AG04449 (cell line): ENCODE measurements around the gene HTR4.

Experiments used
- CTCF ChIA-PET: fragments of 350-600 bp; formaldehyde crosslinking; extraction: SDS; loops from one replicate; lab custom pipeline; 2021; ENCODE audit warnings: antibody characterized with exemption; lab: Yijun Ruan, JAX
- POLR2A ChIA-PET: fragments of 400-600, 350-600 bp; formaldehyde crosslinking; extraction: SDS; loops from one replicate; lab custom pipeline; 2020; ENCODE audit warnings: antibody characterized with exemption, inconsistent platforms; lab: Yijun Ruan, JAX
- DNase-seq: peaks from one replicate; pipeline ENCODE4 v3.0.0-alpha.2; 2010; ENCODE audit warnings: low read depth, low spot score
- H3K4me3 ChIP-seq: 2 replicates; pipeline ENCODE4 v1.5.1; 2011; ENCODE audit warnings: low read depth, mild to moderate bottlenecking, control low read depth, low read length
- TF ChIP-seq, protein P1 (sequence below): IDR thresholded peaks from one replicate; pipeline ENCODE4 v1.5.1; 2011; ENCODE audit warnings: mild to moderate bottlenecking, moderate library complexity, low read length, control low read depth, inconsistent platforms; ENCODE audit not compliant: insufficient read depth; ENCODE audit errors: missing control alignments

HTR4 gene

GRCh38 chr5:148543727-148544126 is 110.6 kb downstream of the HTR4 start:
- ChIA-PET CTCF (no interaction called here), POLR2A (no interaction called here)
- TF ChIP-seq, protein P1, sequence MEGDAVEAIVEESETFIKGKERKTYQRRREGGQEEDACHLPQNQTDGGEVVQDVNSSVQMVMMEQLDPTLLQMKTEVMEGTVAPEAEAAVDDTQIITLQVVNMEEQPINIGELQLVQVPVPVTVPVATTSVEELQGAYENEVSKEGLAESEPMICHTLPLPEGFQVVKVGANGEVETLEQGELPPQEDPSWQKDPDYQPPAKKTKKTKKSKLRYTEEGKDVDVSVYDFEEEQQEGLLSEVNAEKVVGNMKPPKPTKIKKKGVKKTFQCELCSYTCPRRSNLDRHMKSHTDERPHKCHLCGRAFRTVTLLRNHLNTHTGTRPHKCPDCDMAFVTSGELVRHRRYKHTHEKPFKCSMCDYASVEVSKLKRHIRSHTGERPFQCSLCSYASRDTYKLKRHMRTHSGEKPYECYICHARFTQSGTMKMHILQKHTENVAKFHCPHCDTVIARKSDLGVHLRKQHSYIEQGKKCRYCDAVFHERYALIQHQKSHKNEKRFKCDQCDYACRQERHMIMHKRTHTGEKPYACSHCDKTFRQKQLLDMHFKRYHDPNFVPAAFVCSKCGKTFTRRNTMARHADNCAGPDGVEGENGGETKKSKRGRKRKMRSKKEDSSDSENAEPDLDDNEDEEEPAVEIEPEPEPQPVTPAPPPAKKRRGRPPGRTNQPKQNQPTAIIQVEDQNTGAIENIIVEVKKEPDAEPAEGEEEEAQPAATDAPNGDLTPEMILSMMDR, result no peak
- no peak for DNase-seq
- H3K4me3 ChIP-seq, result no peak overlapping the region

DNA sequence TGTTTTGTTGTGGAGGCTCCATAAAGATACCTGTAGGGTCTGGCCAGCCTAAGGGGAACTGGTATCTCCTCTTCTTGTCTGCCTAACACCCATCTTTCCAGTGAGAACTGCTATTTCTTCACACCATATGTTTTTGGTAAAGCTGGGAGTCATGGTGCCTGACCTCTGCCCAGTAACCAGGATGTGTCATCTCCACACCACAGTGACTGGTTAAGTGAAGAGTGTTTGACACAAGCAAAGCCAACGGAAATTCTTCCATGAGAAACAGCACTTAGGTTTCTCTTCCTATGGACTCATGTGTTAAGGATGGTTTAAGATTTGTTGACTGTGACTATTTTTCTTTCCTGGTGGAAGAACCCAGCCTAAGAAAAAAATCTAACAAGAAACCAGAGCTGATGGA is 111.5 kb downstream of the HTR4 start:
- ChIA-PET CTCF (no interaction called here), POLR2A (no interaction called here)
- TF ChIP-seq, protein P1, result no peak
- DNase-seq, result no peak
- H3K4me3 ChIP-seq, result no peak overlapping the region

DNA sequence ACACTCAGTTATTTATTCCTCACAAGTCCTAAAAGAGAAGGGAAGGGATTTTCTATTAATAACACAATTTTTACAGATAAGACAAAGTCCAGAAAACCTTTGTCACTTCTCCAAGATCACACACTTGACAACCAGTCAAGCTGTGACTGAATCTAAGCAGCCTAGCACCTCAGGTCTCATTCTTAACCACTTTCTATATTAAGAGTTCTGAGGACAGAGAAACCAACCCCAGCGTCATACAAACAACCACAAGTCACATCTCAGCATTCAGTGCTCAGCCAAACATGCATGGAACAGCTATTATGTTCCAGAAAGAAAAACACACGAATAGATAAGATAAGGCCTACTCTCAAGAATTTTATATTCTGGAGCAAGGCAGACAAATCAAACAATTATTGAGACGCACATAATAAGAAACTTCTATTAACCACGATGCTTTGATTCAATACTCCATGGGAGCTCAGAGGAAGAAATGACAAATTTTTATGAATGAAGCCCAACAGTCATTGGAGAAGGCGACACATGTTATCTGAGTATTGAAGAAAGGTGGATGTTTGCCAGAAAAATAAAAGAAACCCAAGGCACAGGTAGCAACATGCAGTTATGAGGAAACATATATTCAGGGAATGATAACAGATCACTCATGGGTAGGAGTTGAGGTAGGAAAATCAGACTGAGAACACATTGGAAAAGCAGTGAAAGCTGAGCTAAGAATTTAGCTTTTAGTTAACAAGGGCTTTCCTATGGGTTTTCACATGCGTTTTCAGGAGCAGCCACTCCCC is 113.1 kb downstream of the HTR4 start:
- ChIA-PET CTCF (no interaction called here), POLR2A (no interaction called here)
- TF ChIP-seq, protein P1, result no peak
- H3K4me3 ChIP-seq, result no peak overlapping the region
- DNase-seq, result no peak

- H3K4me3 ChIP-seq, result no peak overlapping the region
- DNase-seq, result no peak
- ChIA-PET POLR2A (no interaction called here), CTCF (no interaction called here)
- TF ChIP-seq, protein P1, result no peak
These were observed 113.7 kb downstream of the HTR4 start for GRCh38 chr5:148540647-148541046.

DNA sequence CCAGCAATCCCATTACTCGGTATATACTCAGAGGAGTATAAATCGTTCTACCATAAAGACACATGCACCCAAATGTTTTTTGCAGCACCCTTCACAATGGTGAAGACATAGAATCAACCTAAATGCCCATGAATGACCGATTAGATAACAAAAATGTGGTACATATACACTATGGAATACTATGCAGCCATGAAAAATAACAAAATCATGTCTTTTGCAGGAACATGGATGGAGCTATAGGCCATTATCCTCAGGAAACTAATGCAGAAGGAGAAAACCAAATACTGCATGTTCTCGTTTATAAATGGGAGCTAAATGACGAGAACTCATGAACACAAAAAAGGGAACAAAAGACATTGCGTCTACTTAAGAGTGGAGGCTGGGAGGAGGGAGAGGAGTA is 114.5 kb downstream of the HTR4 start:
- CTCF ChIA-PET, result interaction anchor here (1.2 kb wide), 1 partner anchor 191 kb away, joined by 5 read pairs; no protein-coding TSS in a partner anchor

GRCh38 chr5:148535190-148535589 is 119.1 kb downstream of the HTR4 start:
- TF ChIP-seq, protein P1, result no peak
- no peak overlapping the region for H3K4me3 ChIP-seq
- POLR2A ChIA-PET, result no interaction called here
- CTCF ChIA-PET, result no interaction called here
- no peak for DNase-seq

More for the DNA sequence above, 114.5 kb downstream of the HTR4 start:
- POLR2A ChIA-PET, result no interaction called here
- no peak for DNase-seq
- TF ChIP-seq, protein P1, result no peak
- no peak overlapping the region for H3K4me3 ChIP-seq
